ENCODE data around the gene IPO5. TPM values are rescaled to one million over a fixed set of nuclear protein-coding genes. Genes with fewer than 3 reads are reported as not detected.

The IPO5 gene
- total RNA-seq, 2 experiments from 2014 or later: 62.2 to 73.3 TPM

GRCh38 chr13:97974773-97975172 lies 21.3 kb downstream of the IPO5 start:
- no peak for DNase-seq
- ATAC-seq (ENCODE audit: poor library complexity): no peak
- Mint-ChIP-seq H3K4me3 (peak overlapping the region; percentile 89), H3K4me1 (ENCODE audit: low read depth) (peaks cover 40% of the 10 kb centered on the region), H3K27me3 (no peaks in the 10 kb centered on the region), H3K36me3 (ENCODE audit: low read depth) (peaks cover 11% of the 10 kb centered on the region), H3K27ac (peak overlapping the region; percentile 92), H3K9me3 (no peaks in the 10 kb centered on the region)
- Histone ChIP-seq H3K27ac (ENCODE audit: low read depth in 1 of 2, low read length in 2 of 2) (no peak overlapping the region), H3K9me3 (ENCODE audit: control insufficient read depth in 1 of 2, insufficient read depth in 1 of 2, low read length in 2 of 2) (no peaks in the 10 kb centered on the region), H3K4me3 (ENCODE audit: low read length) (no peak overlapping the region), H3K4me1 (ENCODE audit: insufficient read depth, low read length) (peaks cover 15% of the 10 kb centered on the region), H3K36me3 (ENCODE audit: insufficient read depth, low read length) (no peaks in the 10 kb centered on the region), H3K27me3 (ENCODE audit: control insufficient read depth in 1 of 2, insufficient read depth in 2 of 2, low read length in 2 of 2) (no peaks in the 10 kb centered on the region)
- CTCF ChIA-PET: no interaction called here
- TF ChIP-seq CTCF (IDR thresholded peaks at IDR 0.05): no peak
- intact Hi-C loops (cut with DNase I, micrococcal nuclease): loop anchor here in 1 of 2 experiments (5.0 kb wide), 1 partner anchor 603 kb away; the partner anchor contains the start of gene STK24
- POLR2A ChIA-PET: no interaction called here

- no peak for ATAC-seq (ENCODE audit: poor library complexity)
- TF ChIP-seq CTCF (IDR thresholded peaks at IDR 0.05): no peak
- Histone ChIP-seq H3K4me1 (ENCODE audit: insufficient read depth, low read length) (peaks cover 15% of the 10 kb centered on the region), H3K9me3 (ENCODE audit: control insufficient read depth in 1 of 2, insufficient read depth in 1 of 2, low read length in 2 of 2) (no peaks in the 10 kb centered on the region), H3K36me3 (ENCODE audit: insufficient read depth, low read length) (no peaks in the 10 kb centered on the region), H3K27ac (ENCODE audit: low read depth in 1 of 2, low read length in 2 of 2) (peak overlapping the region; percentile 75 to 82), H3K4me3 (ENCODE audit: low read length) (peak overlapping the region; percentile 91), H3K27me3 (ENCODE audit: control insufficient read depth in 1 of 2, insufficient read depth in 2 of 2, low read length in 2 of 2) (no peaks in the 10 kb centered on the region)
- CTCF ChIA-PET: no interaction called here
- Mint-ChIP-seq H3K36me3 (ENCODE audit: low read depth) (peaks cover 11% of the 10 kb centered on the region), H3K9me3 (no peaks in the 10 kb centered on the region), H3K4me1 (ENCODE audit: low read depth) (peaks cover 45% of the 10 kb centered on the region), H3K27me3 (no peaks in the 10 kb centered on the region), H3K27ac (peak overlapping the region; percentile 92), H3K4me3 (peak overlapping the region; percentile 96)
- intact Hi-C loops (cut with DNase I, micrococcal nuclease): loop anchor here in 1 of 2 experiments (5.0 kb wide), 1 partner anchor 602 kb away; the partner anchor contains the start of gene STK24
- DNase-seq: no peak
- POLR2A ChIA-PET: interaction anchor here (1.5 kb wide), 1 partner anchor 542 kb away, joined by 8 read pairs; the partner anchor contains the start of gene RAP2A
Measured at GRCh38 chr13:97975280-97975847, 21.9 kb downstream of the IPO5 start.

GRCh38 chr13:97975848-97976609 lies 22.6 kb downstream of the IPO5 start:
- DNase-seq (peak; percentile 16 to 97 (median 88)), ATAC-seq (ENCODE audit: poor library complexity) (peak; percentile 89)
- Histone ChIP-seq H3K4me1 (ENCODE audit: insufficient read depth, low read length) (peaks cover 15% of the 10 kb centered on the region), H3K36me3 (ENCODE audit: insufficient read depth, low read length) (no peaks in the 10 kb centered on the region), H3K9me3 (ENCODE audit: control insufficient read depth in 1 of 2, insufficient read depth in 1 of 2, low read length in 2 of 2) (no peaks in the 10 kb centered on the region), H3K27me3 (ENCODE audit: control insufficient read depth in 1 of 2, insufficient read depth in 2 of 2, low read length in 2 of 2) (no peaks in the 10 kb centered on the region), H3K27ac (ENCODE audit: low read depth in 1 of 2, low read length in 2 of 2) (peak overlapping the region; percentile 75 to 82), H3K4me3 (ENCODE audit: low read length) (peak overlapping the region; percentile 91)
- no peak for TF ChIP-seq CTCF (IDR thresholded peaks at IDR 0.05)
- ChIA-PET POLR2A (interaction anchor here (1.5 kb wide), 1 partner anchor 543 kb away, joined by 8 read pairs; the partner anchor contains the start of gene RAP2A), CTCF (interaction anchor here (0.6 kb wide), 1 partner anchor 754 kb away, joined by 4 read pairs; the partner anchor contains the start of gene MBNL2)
- intact Hi-C loops (cut with DNase I, micrococcal nuclease): loop anchor here (1.0 to 5.0 kb wide), 3 partner anchors 543 to 749 kb away; partner anchors contain the start of gene STK24 (in 1 of the 2)
- peaks cover 11% of the 10 kb centered on the region for H3K36me3 Mint-ChIP-seq (ENCODE audit: low read depth)
- H3K9me3 Mint-ChIP-seq: no peaks in the 10 kb centered on the region
- peak overlapping the region; percentile 96 for H3K4me3 Mint-ChIP-seq
- H3K27me3 Mint-ChIP-seq: no peaks in the 10 kb centered on the region
- peaks cover 48% of the 10 kb centered on the region for H3K4me1 Mint-ChIP-seq (ENCODE audit: low read depth)
- H3K27ac Mint-ChIP-seq: peak overlapping the region; percentile 92
